ENCODE results near the gene TMEM170B.

GRCh38 chr6:11490996-11491395 lies 46.6 kb upstream of the TMEM170B start:
- TF ChIP-seq ELF1 (IDR thresholded peaks at IDR 0.05; ENCODE audit: borderline replicate concordance, low read depth), result no peak
- TF ChIP-seq CTCF (IDR thresholded peaks at IDR 0.05 in 2 of 3, conservative IDR thresholded peaks at IDR 0.05 in 1 of 3; ENCODE audit: borderline replicate concordance in 1 of 3, insufficient read depth in 1 of 3, low read depth in 2 of 3, low read length in 2 of 3), result no peak
- TF ChIP-seq JUND (IDR thresholded peaks at IDR 0.05), result no peak
- TF ChIP-seq POLR2A (IDR thresholded peaks at IDR 0.05; ENCODE audit: borderline replicate concordance, extremely low read depth, insufficient read depth, insufficient read length), result no peak

Data from HCT116 (cell line).